K562 (cell line): ENCODE results near the gene SLC48A1. TPM values are rescaled to one million over a fixed set of nuclear protein-coding genes. Genes with fewer than 3 reads are reported as not detected.

Experiments
- ATAC-seq: fragments of 200-7000 bp; cut with Tn5 transposase; 3 replicates; pipeline ENCODE4 v1.9.1; 2020; ENCODE audit warnings: moderate library complexity
- BruUV-seq: library from RNA; stranded (reverse); fragments of 400-500 nt; replicated peaks from 2 replicates; lab custom pipeline; 2021; lab: Mats Ljungman, UMichigan
- CTCF ChIA-PET: fragments of 300-600 bp; formaldehyde crosslinking; extraction: SDS; loops from one replicate; lab custom pipeline; 2021; ENCODE audit warnings: low intra/inter-chr PET ratio; lab: Yijun Ruan, JAX
- POLR2A ChIA-PET: fragments of 300-600, 350-650 bp; sonication (Branson Sonifier 250); formaldehyde crosslinking; extraction: SDS; loops from one replicate; lab custom pipeline; 2021; ENCODE audit warnings: antibody characterized with exemption, inconsistent platforms; lab: Yijun Ruan, JAX
- DNase-seq, 4 experiments: peaks; one replicate each; pipeline versions ENCODE4 v3.0.0 to v3.0.0-alpha.2; 2011 to 2018; ENCODE audit warnings: low spot score in 3 of 4, mixed read lengths in 3 of 4; ENCODE audit errors: extremely low read depth in 1 of 4
- FAIRE-seq: peaks from 2 replicates; lab custom pipeline; 2011; peaks lifted over from hg19 to GRCh38; lab: Jason Lieb, UNC
- H2AFZ ChIP-seq: 2 replicates; pipeline ENCODE4 v1.6.0; 2011; ENCODE audit warnings: low read depth, low read length, control low read depth, inconsistent platforms
- H3K27ac ChIP-seq: fragments of 200-600 bp; 3 replicates; pipeline ENCODE4 v1.8.0; 2011; ENCODE audit warnings: low read depth, mild to moderate bottlenecking, control low read depth, inconsistent platforms, low read length, moderate library complexity, mixed read lengths; ENCODE audit errors: extremely low read depth
- H3K27me3 ChIP-seq, 2 experiments: fragments of 300-600 bp in 1 of 2; 2 replicates in 1 of 2; 3 replicates in 1 of 2; pipeline versions ENCODE4 v1.6.0 to v1.8.0; 2011; ENCODE audit warnings: inconsistent platforms in 2 of 2, low read length in 2 of 2, mild to moderate bottlenecking in 1 of 2, mixed read lengths in 1 of 2, moderate library complexity in 1 of 2; ENCODE audit not compliant: control insufficient read depth in 2 of 2, insufficient read depth in 2 of 2
- H3K36me3 ChIP-seq: fragments of 300-600 bp; 3 replicates; pipeline ENCODE4 v1.8.0; 2011; ENCODE audit warnings: mild to moderate bottlenecking, low read length, inconsistent platforms; ENCODE audit not compliant: control insufficient read depth, insufficient read depth
- H3K4me1 ChIP-seq, 2 experiments: fragments of 200-600 bp in 1 of 2; replicated peaks in 1 of 2; 2 replicates in 1 of 2; 3 replicates in 1 of 2; pipeline versions ENCODE4 v1.5.1 to v1.8.0; 2011; ENCODE audit warnings: inconsistent platforms in 2 of 2, low read length in 2 of 2, mild to moderate bottlenecking in 1 of 2, mixed read lengths in 1 of 2, moderate library complexity in 1 of 2; ENCODE audit not compliant: control insufficient read depth in 2 of 2, insufficient read depth in 2 of 2
- H3K4me2 ChIP-seq: 2 replicates; pipeline ENCODE4 v1.6.1; 2011; ENCODE audit warnings: low read length, control low read depth, inconsistent platforms, mixed read lengths; ENCODE audit not compliant: insufficient read depth
- H3K4me3 ChIP-seq: fragments of 200-600 bp; sonication (generic), shearing (Covaris generic); 2 replicates; pipeline ENCODE4 v1.5.1; 2016; ENCODE audit warnings: control low read depth, inconsistent platforms
- H3K79me2 ChIP-seq: fragments of 200-600 bp; 3 replicates; pipeline ENCODE4 v1.8.0; 2011; ENCODE audit warnings: low read length, inconsistent platforms; ENCODE audit not compliant: control insufficient read depth, insufficient read depth
- H3K9ac ChIP-seq, 2 experiments: 2 replicates each; pipeline versions ENCODE4 v1.6.0 to v1.6.1; 2011; ENCODE audit warnings: low read depth in 2 of 2, low read length in 2 of 2, control low read depth in 1 of 2, inconsistent platforms in 1 of 2, mild to moderate bottlenecking in 1 of 2, mixed read lengths in 1 of 2; ENCODE audit not compliant: insufficient read depth in 1 of 2
- H3K9me1 ChIP-seq: one replicate; pipeline ENCODE4 v1.6.0; 2011; ENCODE audit warnings: inconsistent platforms, mild to moderate bottlenecking, low read length, moderate library complexity; ENCODE audit not compliant: control insufficient read depth, insufficient read depth
- H3K9me3 ChIP-seq: replicated peaks from 2 replicates; pipeline ENCODE4 v1.5.1; 2011; ENCODE audit warnings: low read depth, low read length, inconsistent platforms; ENCODE audit not compliant: control insufficient read depth, insufficient read depth
- H4K20me1 ChIP-seq: replicated peaks from 2 replicates; pipeline ENCODE4 v1.6.1; 2011; ENCODE audit warnings: low read length, inconsistent platforms, mixed read lengths; ENCODE audit not compliant: control insufficient read depth, insufficient read depth
- IRF2 ChIP-seq: sonication (generic); formaldehyde crosslinking; IDR thresholded peaks from 2 replicates; pipeline ENCODE4 v1.8.1; 2022; ENCODE audit warnings: mild to moderate bottlenecking, missing genetic modification reagents
- MAFK ChIP-seq: IDR thresholded peaks from 2 replicates; pipeline ENCODE4 v1.6.1; 2011; ENCODE audit warnings: low read length, improper control_type of control experiment
- STAG1 ChIP-seq: sonication (generic); formaldehyde crosslinking; IDR thresholded peaks from 2 replicates; pipeline ENCODE4 v1.5.0; 2020; ENCODE audit warnings: missing genetic modification reagents, borderline replicate concordance
- TCF15 ChIP-seq: fragments of 250-450 bp; sonication (Bioruptor Pico); IDR thresholded peaks from 2 replicates; pipeline ENCODE4 v1.8.0; 2022; ENCODE audit warnings: moderate library complexity, mild to moderate bottlenecking, inconsistent platforms
- ZBTB5 ChIP-seq: fragments of 450-650 bp; IDR thresholded peaks from 2 replicates; pipeline ENCODE4 v1.6.1; 2017; ENCODE audit warnings: antibody characterized with exemption
- WGBS: fragments of 100-300 bp; shearing (Covaris generic); methylation state at CpG from one replicate; pipeline ENCODE4 v1.1.6; 2016; ENCODE audit warnings: low coverage, mixed read lengths; ENCODE audit not compliant: insufficient coverage; ENCODE audit errors: missing lambda C conversion rate; 5-methylcytosine and 5-hydroxymethylcytosine counted together
- in situ Hi-C: fragments of 300-500 bp; cut with MboI; formaldehyde crosslinking; loops from 4 replicates; pipeline ENCODE4 v1.15.0; 2018; ENCODE audit warnings: inconsistent platforms, mixed read lengths
- intact Hi-C: fragments of 100-400 bp; cut with micrococcal nuclease; formaldehyde crosslinking; loops from 2 replicates; pipeline ENCODE4 v1.14.2; 2022
- polyA plus RNA-seq, 8 experiments: library from polyadenylated mRNA; depleted of rRNA in 4 of 8; stranded (reverse) in 5 of 8; unstranded in 3 of 8; fragments of >200 nt; fragmentation: Nextera tagmentation in 2 of 8; fragmentation: Illumina TruSeq in 1 of 8; extraction: Ambion mirVana in 2 of 8; extraction: Trizol in 1 of 8; gene quantifications; 2 replicates each; pipeline versions ENCODE4 v1.2.1 to v1.2.3, GENCODE V29; 2011 to 2014; ENCODE audit warnings: inconsistent platforms in 1 of 8, missing spikeins in 1 of 8
- total RNA-seq, 7 experiments: library from RNA; depleted of rRNA in 6 of 7; stranded (reverse); fragments of >200 nt in 6 of 7; fragmentation: Illumina TruSeq in 2 of 7; extraction: Trizol in 2 of 7; gene quantifications; 2 replicates each; pipeline versions ENCODE4 v1.2.1 to v1.2.3, GENCODE V29; 2011 to 2021; ENCODE audit warnings: low replicate concordance in 1 of 7

The SLC48A1 gene
- total and polyA plus RNA-seq, 9 of the 15 experiments (the other 6 are each of a cell fraction or from before 2014, with no cell fraction given): 10.7 to 37.5 (median 18.7) TPM

GRCh38 chr12:47805417-47805816 lies 32.4 kb downstream of the SLC48A1 start:
- H3K4me3 ChIP-seq: no peak overlapping the region
- ATAC-seq (no peak), FAIRE-seq (no peak), DNase-seq (no peak)
- no peak overlapping the region for H3K4me2 ChIP-seq
- peaks cover 34 to 52% of the 10 kb centered on the region in 2 experiments for H3K4me1 ChIP-seq
- peak overlapping the region; percentile 34; the same call in 1 of the 3 replicates for H3K27ac ChIP-seq
- no peak overlapping the region for H2AFZ ChIP-seq
- ChIA-PET POLR2A (interaction anchor here (2.5 kb wide), 1 partner anchor 13 kb away, joined by 8 read pairs; the partner anchor contains the start of gene HDAC7), CTCF (no interaction called here)
- in situ Hi-C loops (no loop called here), intact Hi-C loops (no loop called here)
- H4K20me1 ChIP-seq: peaks cover 15% of the 10 kb centered on the region; the same call in 1 of the 2 replicates
- peaks cover 67% of the 10 kb centered on the region; the same call in 2 of the 3 replicates for H3K36me3 ChIP-seq
- H3K27me3 ChIP-seq: no peaks in the 10 kb centered on the region
- WGBS: 75% methylated on average over 2 of the region's 2 CpGs
- H3K9me3 ChIP-seq: no peaks in the 10 kb centered on the region
- BruUV-seq: no TSS peak
- peaks cover 100% of the 10 kb centered on the region for H3K79me2 ChIP-seq
- no peak for TF ChIP-seq MAFK
- no peak for TF ChIP-seq TCF15 (CRISPR knock-in tag)
- H3K9ac ChIP-seq: peak overlapping the region in 1 of 2 experiments; percentile 64; a peak in 1 of 4 replicates
- peaks cover 6% of the 10 kb centered on the region for H3K9me1 ChIP-seq

DNA sequence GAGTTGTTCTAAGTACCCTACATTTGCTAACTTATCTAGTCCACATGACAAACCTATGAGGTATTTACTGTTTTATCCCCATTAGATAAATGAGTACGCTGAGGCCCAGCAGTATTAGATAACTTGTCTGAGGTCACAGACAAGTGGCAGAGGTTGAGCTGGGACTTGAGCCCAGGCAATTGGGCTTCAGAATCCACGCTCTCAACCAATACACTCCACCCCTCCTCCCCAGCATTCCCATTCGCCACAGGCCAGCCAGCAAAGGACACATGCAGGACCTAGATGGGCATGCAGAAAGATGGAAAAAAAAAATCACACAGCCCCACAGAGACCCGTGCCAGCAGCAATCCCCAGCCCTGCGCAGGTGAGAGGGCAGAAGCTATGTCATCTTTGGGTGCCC lies 34.3 kb downstream of the SLC48A1 start:
- BruUV-seq: no TSS peak
- TF ChIP-seq STAG1 (CRISPR knock-in tag): no peak
- TF ChIP-seq ZBTB5: no peak
- TF ChIP-seq IRF2: no peak

More for the DNA sequence above, 34.3 kb downstream of the SLC48A1 start:
- Histone ChIP-seq H3K36me3 (peaks cover 67% of the 10 kb centered on the region; the same call in 2 of the 3 replicates), H2AFZ (no peak overlapping the region), H3K9me1 (peaks cover 6% of the 10 kb centered on the region), H3K4me3 (no peak overlapping the region), H3K4me2 (no peak overlapping the region), H3K9ac (peak overlapping the region in 1 of 2 experiments; percentile 66; a peak in 1 of 4 replicates), H3K27ac (no peak overlapping the region), H3K27me3 (no peaks in the 10 kb centered on the region), H3K9me3 (no peaks in the 10 kb centered on the region), H3K4me1 (peaks cover 53 to 54% of the 10 kb centered on the region in 2 experiments), H4K20me1 (peaks cover 8% of the 10 kb centered on the region; the same call in 1 of the 2 replicates), H3K79me2 (peaks cover 100% of the 10 kb centered on the region)
- WGBS: 49% methylated on average over 5 of the region's 5 CpGs
- ChIA-PET CTCF (no interaction called here), POLR2A (interaction anchor here (0.8 to 1.7 kb wide), 4 partner anchors 10 to 26 kb away, joined by 3 to 4 read pairs (median 4); no protein-coding TSS in a partner anchor)
- ATAC-seq (no peak), DNase-seq (no peak), FAIRE-seq (no peak)
- in situ Hi-C loops: no loop called here
- intact Hi-C loops: no loop called here
